D721Med (cell line): Measurements from ENCODE around the gene TSPO.
"Not testable (repeated sequence)": the region's sequence is repeated elsewhere in the genome, so short reads cannot be mapped to it uniquely, and the experiment has no call there.

Source experiments
- DNase-seq: peaks from one replicate; pipeline ENCODE4 v3.0.0; 2011; ENCODE audit warnings: low spot score; ENCODE audit not compliant: insufficient read length
- FAIRE-seq: peaks from 2 replicates; lab custom pipeline; 2011; peaks lifted over from hg19 to GRCh38; lab: Jason Lieb, UNC
- CTCF ChIP-seq: IDR thresholded peaks from 2 replicates; pipeline ENCODE4 v1.5.1; 2012; ENCODE audit warnings: mild to moderate bottlenecking, control low read depth; ENCODE audit not compliant: insufficient read depth; ENCODE audit errors: missing control alignments

TSPO gene

GRCh38 chr22:43151251-43152002 is at the start of gene TSPO:
Gene TSPO (plus strand): TSS chr22:43151559. CDS start chr22:43159239, 7,680 bp downstream.
- FAIRE-seq, result no peak
- DNase-seq, result peak; percentile 55
- TF ChIP-seq CTCF, result no peak

GRCh38 chr22:43104056-43104625 is 47.2 kb upstream of the TSPO start:
- DNase-seq, FAIRE-seq: not testable (repeated sequence)

GRCh38 chr22:43104950-43105349 is 46.4 kb upstream of the TSPO start:
- not testable (repeated sequence) for DNase-seq

GRCh38 chr22:43106302-43106701 is 45.1 kb upstream of the TSPO start:
- FAIRE-seq (no peak), DNase-seq (no peak)
- TF ChIP-seq CTCF, result no peak

More at GRCh38 chr22:43104950-43105349, 46.4 kb upstream of the TSPO start:
- not testable (repeated sequence) for FAIRE-seq

- no peak for TF ChIP-seq CTCF
- FAIRE-seq (no peak), DNase-seq (no peak)
These were observed 41.8 kb upstream of the TSPO start for GRCh38 chr22:43109511-43109910.

GRCh38 chr22:43109921-43110443 is 41.4 kb upstream of the TSPO start:
- TF ChIP-seq CTCF, result no peak
- DNase-seq (no peak), FAIRE-seq (no peak)

- DNase-seq (no peak), FAIRE-seq (no peak)
- peak; percentile 27 for TF ChIP-seq CTCF
These were observed 40.9 kb upstream of the TSPO start, which contains the start of gene BIK for GRCh38 chr22:43110444-43110926. Gene BIK (plus strand): TSS chr22:43110750. CDS start chr22:43124023, 13,273 bp downstream.

GRCh38 chr22:43110927-43111623 is 40.3 kb upstream of the TSPO start:
- DNase-seq (no peak), FAIRE-seq (no peak)
- no peak for TF ChIP-seq CTCF
